HL-60 (cell line): ENCODE data around the gene PMEPA1.

Source experiments
- DNase-seq, 2 experiments: peaks; one replicate each; pipeline ENCODE4 v3.0.0-alpha.2; 2010 to 2020; ENCODE audit warnings: low read depth in 1 of 2, low spot score in 1 of 2
- H3K27ac ChIP-seq: fragments of 250-450 bp; sonication (Bioruptor Pico); replicated peaks from 2 replicates; pipeline ENCODE4 v1.5.1; 2020; ENCODE audit warnings: mild to moderate bottlenecking, moderate library complexity
- H3K27me3 ChIP-seq: fragments of 250-450 bp; sonication (Bioruptor Pico); 2 replicates; pipeline ENCODE4 v1.5.1; 2021; ENCODE audit warnings: mild to moderate bottlenecking, moderate library complexity; ENCODE audit not compliant: insufficient read depth, poor library complexity, severe bottlenecking
- H3K4me3 ChIP-seq: replicated peaks from 2 replicates; pipeline ENCODE4 v1.5.1; 2011; ENCODE audit warnings: mild to moderate bottlenecking, control low read depth, low read length; ENCODE audit not compliant: insufficient read depth
- GABPA ChIP-seq: IDR thresholded peaks from 2 replicates; pipeline ENCODE4 v1.6.1; 2012; ENCODE audit warnings: low read depth
- POLR2AphosphoS5 ChIP-seq: IDR thresholded peaks from 2 replicates; pipeline ENCODE4 v1.6.1; 2012; ENCODE audit warnings: low read depth
- REST ChIP-seq: IDR thresholded peaks from 2 replicates; pipeline ENCODE4 v1.6.1; 2012; ENCODE audit warnings: low read depth; ENCODE audit not compliant: insufficient replicate concordance
- SPI1 ChIP-seq: IDR thresholded peaks from 2 replicates; pipeline ENCODE4 v1.6.1; 2012; ENCODE audit warnings: low read depth, mild to moderate bottlenecking, borderline replicate concordance
- TF ChIP-seq, protein P1 (sequence below): IDR thresholded peaks from one replicate; pipeline ENCODE4 v1.5.1; 2011; ENCODE audit warnings: low read length, control low read depth, inconsistent platforms; ENCODE audit not compliant: insufficient read depth

PMEPA1 gene

DNA sequence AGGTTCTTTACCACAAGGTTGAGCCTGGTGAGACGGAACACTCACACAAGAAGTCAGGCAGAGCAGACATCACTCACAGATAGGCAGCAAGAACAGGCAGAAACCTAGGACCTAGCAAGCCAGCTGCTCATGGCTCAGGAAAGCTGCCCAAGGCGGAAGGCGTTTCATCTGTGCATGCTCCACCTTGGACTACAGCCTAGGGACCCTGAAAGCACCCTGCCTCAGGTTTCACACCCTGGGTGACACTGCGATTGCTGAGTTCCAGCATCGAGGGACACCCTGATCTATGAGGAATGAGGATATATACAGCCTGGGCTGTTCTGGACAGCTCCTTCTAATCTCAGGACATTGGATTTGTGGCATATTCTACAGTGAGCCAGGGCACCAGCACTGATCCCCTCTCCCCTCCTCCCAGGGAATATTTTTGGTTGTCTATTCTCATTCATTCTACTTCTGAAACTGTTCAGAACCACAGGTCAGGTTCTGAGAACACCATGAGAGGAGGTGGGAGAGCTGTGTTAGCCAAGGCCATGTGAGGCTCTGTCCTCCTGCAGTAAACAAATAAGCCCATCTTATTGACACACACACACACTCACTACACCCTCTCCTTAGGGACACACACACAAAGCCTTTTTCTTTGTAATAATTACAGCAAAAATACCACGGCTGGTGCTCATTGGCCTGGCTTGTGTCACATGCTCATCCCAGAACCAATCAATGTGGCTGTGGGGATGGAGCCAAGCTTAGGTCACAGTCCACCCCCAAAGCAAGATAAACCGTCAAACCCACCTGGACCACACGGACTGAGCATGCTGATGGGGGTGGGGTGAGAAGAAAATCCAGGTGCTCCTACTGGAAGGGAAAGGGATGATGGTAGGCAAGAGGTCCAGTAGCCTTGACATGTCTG lies 26.3 kb upstream of the PMEPA1 start:
- Histone ChIP-seq H3K27me3 (no peaks in the 10 kb centered on the region), H3K27ac (no peak overlapping the region), H3K4me3 (no peak overlapping the region)
- DNase-seq = no peak
- no peak for TF ChIP-seq REST
- TF ChIP-seq, protein P1, sequence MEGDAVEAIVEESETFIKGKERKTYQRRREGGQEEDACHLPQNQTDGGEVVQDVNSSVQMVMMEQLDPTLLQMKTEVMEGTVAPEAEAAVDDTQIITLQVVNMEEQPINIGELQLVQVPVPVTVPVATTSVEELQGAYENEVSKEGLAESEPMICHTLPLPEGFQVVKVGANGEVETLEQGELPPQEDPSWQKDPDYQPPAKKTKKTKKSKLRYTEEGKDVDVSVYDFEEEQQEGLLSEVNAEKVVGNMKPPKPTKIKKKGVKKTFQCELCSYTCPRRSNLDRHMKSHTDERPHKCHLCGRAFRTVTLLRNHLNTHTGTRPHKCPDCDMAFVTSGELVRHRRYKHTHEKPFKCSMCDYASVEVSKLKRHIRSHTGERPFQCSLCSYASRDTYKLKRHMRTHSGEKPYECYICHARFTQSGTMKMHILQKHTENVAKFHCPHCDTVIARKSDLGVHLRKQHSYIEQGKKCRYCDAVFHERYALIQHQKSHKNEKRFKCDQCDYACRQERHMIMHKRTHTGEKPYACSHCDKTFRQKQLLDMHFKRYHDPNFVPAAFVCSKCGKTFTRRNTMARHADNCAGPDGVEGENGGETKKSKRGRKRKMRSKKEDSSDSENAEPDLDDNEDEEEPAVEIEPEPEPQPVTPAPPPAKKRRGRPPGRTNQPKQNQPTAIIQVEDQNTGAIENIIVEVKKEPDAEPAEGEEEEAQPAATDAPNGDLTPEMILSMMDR = no peak
- no peak for TF ChIP-seq POLR2AphosphoS5
- TF ChIP-seq SPI1 = no peak
- TF ChIP-seq GABPA = no peak

DNA sequence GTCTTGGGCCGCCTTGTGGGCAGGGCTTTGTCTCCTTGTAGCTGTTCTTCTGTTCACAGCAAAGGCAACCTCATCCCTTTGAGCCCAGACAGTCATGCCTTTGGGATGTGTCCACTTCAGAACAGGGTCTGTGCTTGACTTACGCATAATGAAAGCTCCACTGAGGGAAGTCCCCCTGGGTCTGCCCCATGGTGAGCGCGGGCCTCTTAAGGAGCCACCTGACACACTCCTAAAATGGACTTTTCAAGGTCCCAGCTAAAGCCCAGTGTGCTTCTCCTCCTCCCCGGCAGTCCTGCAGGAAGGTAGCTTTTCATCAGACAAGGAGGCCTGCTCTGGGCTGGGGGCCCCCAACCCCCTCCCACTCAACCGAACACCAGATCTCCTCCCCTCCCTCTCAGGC lies 24.9 kb upstream of the PMEPA1 start:
- H3K4me3 ChIP-seq = no peak overlapping the region

More for the DNA sequence above, 24.9 kb upstream of the PMEPA1 start:
- no peaks in the 10 kb centered on the region for H3K27me3 ChIP-seq
- no peak for DNase-seq
- no peak overlapping the region for H3K27ac ChIP-seq
- TF ChIP-seq POLR2AphosphoS5 (no peak), GABPA (no peak), SPI1 (no peak), REST (no peak)
- TF ChIP-seq, protein P1 = no peak
